NB4 (cell line): ENCODE data around the gene CXCL3.

Experiments
- CTCF ChIP-seq: IDR thresholded peaks from one replicate; pipeline ENCODE4 v1.5.1; 2012; ENCODE audit warnings: low read depth, low read length
- MAX ChIP-seq: IDR thresholded peaks from 2 replicates; pipeline ENCODE4 v1.6.1; 2011; ENCODE audit warnings: low read depth, low read length
- MYC ChIP-seq: IDR thresholded peaks from 2 replicates; pipeline ENCODE4 v1.6.1; 2011; ENCODE audit warnings: low read depth, low read length
- POLR2A ChIP-seq: IDR thresholded peaks from 2 replicates; pipeline ENCODE4 v1.6.1; 2011; ENCODE audit warnings: mild to moderate bottlenecking; ENCODE audit not compliant: insufficient read length; ENCODE audit errors: extremely low read depth

GRCh38 chr4:74067586-74067985, 29.1 kb upstream of the CXCL3 start:
- TF ChIP-seq CTCF (no peak), MAX (no peak), POLR2A (no peak), MYC (no peak)
